Dedifferentiated amniotic fluid mesenchymal stem cell (primary cell): ENCODE measurements around the gene WDR38.
A peak's percentile ranks its signal among the peaks of the same experiment; 100 is the strongest.

Experiments used
- DNase-seq: peaks from one replicate; pipeline ENCODE4 v3.0.0-alpha.2; 2016; ENCODE audit errors: extremely low spot score

The WDR38 gene

DNA sequence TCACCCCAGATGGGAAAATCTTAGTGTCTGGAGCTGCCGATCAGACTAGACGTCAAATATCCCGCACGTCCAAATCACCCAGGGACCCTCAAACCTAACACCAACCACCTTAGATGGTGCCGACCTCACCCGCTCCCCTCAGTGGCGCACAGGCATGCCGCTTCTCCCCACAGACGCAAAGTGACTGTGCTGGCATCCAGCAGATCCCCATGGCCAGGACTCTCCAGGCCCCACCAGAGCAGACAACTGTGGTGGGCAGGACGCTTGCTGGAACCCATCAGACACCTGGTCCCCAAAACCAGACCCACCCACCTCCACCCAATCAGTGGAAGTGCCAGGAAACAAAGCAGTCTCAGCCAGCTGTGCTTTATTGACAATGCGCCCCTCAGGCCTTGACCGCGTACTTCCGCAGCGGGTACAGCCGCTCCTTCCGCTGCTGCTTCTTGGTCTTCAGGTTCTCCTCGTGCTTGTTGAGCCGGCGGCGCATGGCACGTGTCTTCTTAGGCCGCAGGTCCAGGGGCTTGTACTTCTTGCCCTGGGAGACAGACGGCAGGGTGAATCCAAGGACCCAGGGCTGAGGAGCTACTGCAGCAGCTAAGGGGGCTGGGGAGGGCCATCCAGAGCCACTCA lies 4.4 kb downstream of the WDR38 start:
- no peak for DNase-seq

DNA sequence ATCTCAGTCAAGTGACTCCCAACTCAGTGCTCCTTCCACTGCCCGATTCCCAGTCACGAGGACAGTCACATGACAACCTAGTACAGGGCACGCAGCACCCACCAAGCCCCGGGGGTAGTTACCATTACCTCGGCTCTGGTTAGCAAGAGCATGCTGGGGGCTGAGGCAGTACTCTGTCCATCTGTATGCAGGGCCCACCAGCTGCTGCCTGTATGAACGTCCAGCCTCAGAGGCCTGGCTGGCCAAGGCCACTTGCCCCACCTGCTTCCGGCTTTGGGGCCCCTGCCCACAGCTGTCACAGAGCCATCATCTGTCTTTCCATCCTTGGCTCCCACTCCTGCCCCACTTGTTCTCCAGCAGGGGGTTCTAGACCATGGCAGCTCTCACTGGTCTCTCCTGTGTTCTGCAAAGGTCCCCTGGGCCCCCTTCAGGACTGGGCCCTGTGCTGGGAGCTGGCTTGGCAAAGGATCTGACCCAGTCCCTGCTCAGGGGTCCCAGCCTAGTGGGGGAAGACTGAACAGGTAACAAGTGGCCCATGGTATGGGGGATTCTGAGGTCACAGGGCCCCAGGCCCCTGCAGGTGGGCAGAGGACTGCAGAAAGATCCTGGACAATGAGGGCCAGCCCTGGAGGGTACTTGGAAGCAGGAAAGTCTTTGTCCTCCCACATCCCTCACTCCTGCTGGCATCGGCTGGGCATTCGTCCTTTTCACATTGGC lies 5.2 kb downstream of the WDR38 start:
- DNase-seq: no peak

DNA sequence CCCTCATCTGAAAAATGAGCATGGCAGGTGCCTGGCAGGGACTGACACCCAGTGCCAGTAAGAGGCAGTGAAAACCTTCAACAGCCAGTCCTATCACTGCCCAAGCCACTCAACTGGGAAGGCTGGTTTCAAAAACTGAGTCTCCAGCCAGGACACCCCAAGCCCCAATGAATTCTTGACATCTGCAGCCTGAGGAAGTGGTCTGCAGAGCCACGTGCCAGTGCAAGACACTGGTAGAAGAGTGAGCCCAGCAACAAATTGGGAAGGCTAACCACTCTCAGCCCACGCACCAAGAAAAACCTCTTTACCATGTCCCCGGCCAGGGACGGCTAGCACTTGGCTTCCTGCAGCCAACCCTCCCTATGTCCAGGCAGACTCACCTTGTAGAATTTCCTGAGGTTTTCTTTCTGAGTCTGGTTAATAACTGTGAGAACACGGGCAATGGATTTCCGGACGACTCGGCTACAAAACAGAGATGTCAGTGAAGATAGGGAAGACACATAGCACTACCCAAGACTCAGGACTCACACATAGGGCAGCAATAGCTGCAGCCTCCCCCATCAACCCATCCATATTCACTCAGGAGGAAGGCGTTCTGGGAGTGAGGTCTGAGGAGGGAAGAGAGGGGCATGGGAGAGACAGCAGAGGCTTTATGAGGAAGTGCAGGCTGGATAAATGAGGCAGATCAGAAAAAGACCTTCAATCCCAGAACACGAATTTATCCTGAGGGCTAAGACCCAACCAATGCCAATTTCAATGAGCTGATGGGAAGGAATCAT lies 6.7 kb downstream of the WDR38 start:
- DNase-seq: no peak

DNA sequence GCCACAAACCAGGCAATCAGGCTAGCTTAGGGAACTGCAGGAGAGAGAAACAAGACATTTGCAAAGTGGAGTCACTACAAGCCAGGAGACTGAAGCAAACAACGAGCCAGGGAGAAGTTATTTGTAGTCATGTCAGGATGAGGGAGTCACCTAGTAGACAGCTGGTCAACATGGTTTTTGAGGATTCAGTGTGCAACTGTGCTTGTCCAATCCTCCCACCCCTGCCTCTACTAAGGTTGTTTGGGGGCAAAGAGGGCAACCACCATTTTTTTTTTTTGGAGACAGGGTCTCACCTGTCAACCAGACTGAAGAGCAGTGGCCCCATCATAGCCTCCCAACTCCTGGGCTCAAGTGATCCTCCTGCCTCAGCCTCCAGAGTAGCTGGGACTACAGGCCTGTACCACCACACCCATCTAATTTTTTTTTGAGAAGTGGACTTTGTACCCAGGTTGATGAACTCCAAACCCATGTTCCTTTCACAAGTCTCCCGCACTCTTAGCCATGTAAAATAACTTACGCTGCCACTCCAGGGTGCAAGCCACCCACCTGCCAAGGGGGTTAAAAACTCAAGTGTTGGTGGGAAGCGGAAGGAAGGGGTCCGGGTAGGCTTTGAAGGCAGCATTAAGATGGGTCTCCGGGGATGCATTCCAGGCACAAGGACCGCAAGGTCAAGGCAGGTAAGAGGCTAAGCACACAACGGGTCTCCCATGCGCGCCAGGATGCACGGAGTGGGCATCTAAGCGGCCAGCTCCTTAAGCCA lies 7.5 kb downstream of the WDR38 start:
- no peak for DNase-seq

DNA sequence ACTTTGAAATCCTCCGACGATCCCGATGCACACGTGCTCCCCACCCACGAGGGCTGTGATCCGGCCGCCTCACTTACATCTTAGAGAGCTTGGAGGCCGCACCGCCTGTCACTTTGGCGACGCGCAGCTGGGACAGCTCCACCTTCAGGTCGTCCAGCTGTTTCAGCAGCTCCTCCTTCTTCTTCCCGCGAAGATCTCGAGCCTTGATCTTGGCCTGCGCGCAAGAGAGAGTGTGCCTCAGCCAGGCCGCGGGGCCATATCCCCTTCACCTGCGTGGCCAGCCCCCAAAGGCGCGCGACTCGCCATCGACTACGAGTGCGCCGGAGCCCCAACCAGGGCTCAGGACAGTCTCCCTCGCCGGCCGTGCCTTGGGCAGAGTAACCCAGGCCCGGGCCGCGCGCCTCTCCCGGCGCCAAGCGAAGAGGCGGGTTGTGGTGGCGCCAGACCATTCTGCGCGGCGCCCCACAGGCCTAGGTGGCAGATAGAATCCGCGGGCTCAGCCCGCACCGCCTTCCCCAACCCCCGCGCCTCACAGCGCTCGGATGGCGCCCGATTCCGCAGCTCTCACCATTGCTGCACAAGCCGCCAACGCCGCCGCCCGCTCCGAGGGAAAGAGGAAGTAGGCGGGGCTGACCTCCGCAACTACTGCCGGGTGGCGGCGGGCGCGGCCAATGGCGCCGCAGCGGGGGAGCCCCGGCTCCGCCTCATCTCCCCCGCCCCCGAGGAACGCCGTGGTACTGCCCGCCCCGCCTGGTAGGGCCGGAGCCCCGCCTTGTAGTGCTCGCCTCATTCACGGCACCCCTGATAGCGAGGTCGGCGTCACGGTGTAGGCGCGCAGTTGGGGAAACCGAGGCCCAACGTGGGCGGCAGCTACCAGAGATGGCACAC lies 8.3 kb downstream of the WDR38 start, which contains the start of the genes ARPC5L and RPL35:
ARPC5L (plus strand) TSS at position 789 of the 888 bp plus-strand sequence. CDS start 7,161 bp downstream, outside the sequence.
RPL35 (minus strand) TSS at position 616 of the 888 bp plus-strand sequence; CDS start at position 571, 45 bp downstream.
- DNase-seq: peak; percentile 91

DNA sequence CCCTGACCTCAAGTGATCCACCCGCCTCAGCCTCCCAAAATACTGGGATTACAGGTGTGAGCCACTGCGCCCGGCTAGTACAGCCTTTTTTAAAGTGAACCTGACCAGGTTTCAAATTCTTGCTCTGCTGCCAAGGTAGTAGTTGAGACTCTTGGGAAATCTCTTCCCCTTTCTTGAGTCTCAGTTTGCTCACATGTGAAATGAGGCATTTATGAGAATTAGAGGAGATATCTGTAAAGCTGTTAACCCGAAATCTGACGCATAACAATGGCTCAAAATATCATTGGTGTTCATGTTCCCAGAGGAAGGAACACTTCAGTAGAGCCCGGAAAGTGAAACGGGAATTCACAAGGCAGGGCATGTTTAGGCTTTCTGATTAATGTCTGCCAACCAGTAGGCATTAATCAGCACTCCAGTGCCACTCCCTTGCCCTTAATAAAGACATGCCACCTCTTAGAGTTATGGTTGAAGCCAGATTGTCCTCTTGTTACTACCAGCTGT lies 10.2 kb downstream of the WDR38 start:
- DNase-seq: no peak

DNA sequence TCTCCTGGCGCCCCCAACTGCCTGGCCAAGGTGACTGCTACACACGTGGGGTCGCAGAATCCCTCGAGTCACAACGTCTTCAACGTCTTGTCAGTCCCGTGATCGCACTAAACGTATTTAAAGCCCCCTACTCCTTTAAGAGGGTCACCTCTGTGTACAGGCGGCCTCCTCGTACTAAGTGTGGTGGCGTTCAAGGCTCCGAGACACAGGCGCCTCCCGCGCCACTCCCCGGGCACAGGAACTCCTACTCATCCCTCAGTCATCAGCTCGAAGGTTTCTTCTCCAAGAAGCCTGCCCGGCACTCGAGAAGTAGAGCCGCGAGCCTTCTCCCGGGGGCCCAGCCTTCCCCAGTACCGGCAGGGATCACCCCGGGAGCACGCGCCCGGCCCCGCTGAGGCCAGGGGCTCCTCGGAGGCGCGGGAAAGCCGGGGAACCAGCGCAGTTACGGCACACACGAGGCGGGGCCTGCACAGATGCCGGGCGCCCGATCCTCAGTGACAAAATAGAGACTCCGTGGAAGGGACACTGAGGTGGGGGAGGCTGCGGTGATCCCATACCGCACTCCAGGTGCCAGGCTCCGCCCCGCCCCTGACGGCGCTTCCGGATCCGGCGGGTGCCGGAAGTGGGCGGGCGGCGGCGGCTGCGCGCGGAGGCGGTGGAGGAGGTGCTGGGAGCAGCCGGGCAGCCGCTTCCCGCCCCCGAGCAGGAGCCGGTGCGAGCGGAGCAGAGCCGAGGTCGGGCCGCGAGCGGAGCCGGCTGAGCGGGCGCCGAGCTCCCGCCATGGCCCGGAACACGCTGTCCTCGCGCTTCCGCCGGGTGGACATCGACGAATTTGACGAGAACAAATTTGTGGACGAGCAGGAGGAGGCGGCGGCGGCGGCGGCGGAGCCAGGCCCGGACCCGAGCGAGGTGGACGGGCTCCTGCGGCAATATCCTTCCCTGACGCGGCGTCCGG lies 15.5 kb downstream of the WDR38 start:
- peak; percentile 69 for DNase-seq

DNA sequence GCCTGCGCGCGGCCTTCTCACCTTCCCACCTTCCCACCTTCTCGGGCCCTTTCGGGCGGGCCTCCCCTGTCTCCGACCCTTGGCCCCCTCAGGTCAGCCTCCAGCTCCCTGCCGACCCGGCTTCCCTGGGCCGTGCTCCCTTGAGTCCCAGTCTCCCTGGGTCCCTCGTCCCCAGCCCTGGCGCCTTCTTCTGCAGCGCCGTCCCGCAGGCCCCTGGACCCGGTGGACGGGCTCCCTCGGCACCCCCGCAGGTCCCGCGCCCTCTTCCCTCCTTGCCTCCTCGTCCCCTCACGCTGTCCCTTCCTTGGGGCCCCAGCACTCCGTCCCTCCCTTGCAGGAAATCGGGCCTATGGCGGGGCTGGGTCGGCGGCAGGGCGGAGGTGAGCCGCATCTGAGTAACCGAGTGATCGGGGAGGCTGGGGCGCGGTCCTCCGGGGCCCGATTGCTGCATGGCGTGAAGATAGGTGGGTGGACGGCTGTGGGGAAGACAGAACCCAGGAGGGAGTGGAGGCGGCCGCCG lies 16.3 kb downstream of the WDR38 start:
- DNase-seq: peak; percentile 19

DNA sequence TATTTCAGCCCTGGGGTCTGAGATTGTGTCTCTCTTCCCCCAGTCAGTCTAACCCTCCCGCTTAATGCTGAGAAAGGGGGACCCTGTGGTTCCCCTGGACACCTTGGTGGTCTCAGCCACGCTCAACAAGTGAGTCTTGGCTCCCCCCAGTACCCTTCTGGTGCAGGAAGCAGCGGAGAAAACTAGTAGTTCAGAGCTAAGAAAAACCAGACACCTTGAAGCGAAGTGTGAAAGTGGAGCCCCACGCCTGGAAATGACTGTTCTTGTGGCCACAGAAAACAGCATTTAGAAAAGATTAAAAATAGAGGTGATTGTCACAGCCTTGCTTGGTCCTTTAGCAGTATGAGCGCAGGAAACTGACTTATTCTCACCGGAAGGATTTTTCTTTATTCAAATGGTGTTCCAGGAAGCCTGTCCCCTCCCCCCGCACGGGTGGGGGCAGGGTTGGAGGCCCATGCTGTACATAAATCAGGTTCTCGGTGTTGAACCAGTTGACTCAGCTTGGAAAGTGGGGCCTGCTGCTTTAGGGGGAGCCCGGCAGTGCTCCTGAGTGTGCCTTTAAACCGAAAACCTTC lies 16.8 kb downstream of the WDR38 start:
- no peak for DNase-seq

DNA sequence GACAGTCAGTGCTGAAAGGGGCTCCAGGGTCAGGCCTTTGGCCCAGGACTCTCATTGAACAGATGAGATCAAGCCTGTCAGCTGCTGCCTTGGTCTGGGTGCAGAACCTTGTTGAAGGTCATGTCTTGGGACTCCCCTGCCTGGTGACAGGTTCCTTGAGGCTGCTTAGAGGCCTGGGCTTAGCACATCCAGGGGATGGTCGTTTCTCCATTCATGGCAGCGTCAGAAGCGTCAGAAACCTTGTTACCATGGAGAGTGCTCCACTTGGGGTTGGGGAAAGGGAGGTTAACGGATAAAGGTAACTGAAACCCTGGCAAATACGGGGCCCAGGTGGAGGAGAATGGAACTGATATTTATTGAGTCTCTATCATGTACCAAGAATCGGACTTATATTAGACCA lies 17.5 kb downstream of the WDR38 start:
- DNase-seq: no peak

DNA sequence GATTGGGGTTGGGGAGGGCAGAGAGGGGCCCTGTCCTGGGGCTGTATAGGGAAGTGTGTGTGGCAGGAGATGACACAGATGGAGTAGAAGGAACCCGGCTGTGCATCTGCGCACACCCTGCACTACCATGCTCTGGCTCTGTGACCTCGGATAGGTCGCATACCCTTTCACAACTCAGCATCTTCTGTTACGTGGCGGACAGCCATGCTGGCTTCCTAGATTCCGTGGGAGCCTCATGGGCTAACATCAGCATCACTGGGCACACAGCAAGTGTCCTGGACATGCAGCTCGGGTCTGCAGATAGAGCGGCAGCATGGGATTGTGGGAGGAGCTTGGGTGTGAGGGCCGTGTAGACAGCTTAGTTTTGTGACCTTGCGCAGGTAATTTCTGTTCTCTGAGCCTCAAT lies 17.9 kb downstream of the WDR38 start:
- DNase-seq: no peak

DNA sequence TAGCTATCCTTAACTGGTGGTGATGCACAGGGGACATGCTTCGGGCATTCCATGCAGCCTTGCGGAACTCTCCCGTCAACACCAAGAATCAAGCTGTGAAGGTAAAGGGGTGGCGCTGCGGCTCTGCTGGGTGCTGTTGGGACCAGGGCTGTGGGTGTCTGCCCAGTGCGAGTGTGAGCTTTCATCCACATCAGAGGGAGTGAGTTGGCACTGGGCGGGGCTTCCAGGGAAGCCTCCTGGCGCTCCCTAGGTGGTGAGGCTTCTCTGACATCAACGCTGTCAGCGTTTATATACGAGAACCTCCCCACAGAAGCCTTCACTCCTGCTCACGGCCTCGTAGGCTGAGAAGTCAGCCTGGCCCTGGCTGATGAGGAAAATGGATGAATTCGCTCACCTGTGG lies 20.4 kb downstream of the WDR38 start:
- no peak for DNase-seq

DNA sequence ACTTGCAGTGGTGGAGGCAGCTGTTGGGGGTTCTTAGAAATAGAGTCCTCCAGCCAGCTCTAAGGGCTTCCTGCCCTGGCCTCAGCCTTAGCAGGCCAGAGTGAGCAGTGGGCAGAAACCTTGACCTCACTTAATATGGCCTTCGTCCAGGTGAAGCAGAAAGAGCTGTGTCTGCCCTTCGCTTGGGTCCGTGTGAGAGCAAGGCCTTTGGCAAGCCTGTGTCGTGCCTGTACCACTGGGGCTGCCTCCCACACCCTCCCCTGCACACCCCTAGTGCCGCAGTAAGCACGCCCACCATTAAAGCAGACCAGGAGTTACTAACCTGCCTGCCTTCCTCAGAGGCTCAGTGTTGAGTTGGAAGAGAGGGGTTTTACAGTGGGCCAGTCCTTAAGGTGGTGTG lies 22.2 kb downstream of the WDR38 start:
- no peak for DNase-seq

DNA sequence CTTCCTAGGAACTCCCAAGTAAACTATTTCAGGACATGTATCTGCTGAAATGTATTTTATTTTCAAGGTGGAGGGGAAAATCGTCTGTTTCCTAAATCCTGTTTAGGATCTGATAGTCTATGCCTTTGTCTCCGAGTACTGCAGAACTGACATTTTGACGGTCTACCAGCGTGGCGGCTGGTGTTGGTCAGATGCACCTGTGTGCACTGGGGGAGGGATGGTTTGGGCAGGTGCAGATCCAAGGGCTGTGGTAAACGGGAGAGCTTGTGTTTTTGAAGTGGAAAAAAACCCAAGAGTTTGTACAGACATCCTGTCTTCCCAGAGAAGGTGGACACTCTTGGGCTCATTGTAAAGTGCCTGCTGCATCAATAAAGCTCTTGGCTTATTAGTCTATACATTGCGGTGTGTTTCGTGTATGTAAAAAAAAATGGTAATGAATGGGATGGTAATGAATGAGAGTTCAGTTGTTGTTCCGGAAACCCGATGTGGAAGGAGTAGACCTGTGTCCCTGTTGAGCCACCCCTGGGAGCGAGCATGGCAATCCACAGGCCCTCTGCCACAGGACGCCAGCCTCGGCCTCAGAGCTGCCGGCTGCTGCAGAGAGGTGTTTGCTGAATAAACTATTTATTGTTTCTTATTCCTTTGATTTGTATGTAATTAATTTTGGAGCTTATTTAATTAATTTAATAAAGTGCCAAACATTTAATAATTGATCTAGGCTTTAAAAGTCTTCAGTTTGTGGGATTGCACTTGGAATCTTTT lies 23.9 kb downstream of the WDR38 start:
- DNase-seq: no peak

DNA sequence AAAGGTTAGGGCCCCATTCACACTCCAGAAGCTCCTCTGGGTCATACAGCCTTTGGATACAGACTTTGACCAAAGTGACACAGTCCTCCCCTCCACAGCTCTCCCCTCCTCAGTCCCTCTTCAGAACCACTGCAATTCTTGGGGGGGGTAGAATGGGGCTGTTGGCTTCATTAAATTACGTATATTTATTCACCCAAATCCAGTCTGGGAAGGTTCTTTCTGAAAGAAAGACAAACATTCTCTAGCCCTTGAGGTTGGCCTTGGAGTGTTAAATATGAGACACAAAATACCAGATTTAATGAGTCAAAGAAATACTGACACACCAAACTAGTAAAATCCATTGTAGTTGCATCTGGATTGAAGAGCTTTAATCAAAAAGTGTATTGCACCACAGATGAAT lies 24.8 kb downstream of the WDR38 start:
- DNase-seq: no peak

DNA sequence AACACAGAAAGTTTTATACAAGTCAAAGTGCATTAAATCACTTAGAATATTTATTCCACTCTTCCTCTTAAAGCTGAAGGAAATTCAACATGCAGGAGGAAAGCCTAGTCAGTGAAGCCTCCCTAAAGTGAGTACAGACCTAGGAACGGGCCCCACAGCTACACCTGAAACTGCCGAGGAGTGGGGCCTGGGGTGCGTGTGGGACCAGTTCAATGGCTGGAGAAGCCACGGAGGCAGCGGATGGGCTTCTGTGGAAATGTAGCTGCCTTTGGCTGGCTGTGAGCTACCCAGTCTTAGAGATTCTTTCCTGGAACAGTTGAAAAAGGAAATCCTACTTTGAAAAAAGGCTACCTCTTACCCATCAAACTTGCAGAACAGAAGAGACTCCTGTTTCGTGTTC lies 25.3 kb downstream of the WDR38 start:
- no peak for DNase-seq

DNA sequence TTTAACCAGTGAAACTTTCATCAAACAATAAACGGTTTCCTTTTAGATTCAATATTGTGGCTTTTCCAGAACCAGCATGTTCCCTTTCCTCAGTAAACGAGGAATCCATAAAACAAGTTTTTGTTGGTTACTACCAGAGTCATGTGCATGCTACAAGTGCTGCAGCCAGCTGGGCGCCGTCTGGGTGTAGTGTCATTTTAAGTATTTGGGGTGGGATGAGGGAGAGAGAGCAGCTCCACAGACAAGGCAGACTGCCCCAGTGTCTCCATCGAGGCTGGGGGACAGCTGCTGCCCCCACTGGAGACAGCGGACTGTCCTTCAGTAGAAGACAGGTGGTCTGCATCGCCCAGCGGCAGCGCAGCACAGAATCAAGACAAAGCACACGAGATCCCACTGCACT lies 26.0 kb downstream of the WDR38 start:
- DNase-seq: no peak

DNA sequence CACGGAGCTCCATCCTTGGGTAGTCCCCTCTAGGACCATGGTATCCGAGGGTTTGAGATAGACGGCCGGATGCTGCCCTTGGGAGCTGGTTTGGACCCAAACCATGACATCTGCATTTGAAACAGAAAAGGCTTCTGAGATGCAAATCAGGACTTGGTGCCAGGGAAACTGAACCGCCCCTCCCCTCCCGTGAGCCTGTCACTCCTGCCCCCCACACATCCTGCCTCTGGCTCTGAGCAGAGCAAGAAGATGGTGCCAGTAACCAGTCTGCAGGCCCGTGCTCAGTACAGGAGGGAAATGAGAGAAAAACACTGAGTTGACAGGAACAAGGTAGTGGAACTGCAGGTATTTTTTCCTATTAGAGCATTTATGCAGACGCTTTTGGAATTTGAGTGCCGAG lies 27.2 kb downstream of the WDR38 start:
- DNase-seq: no peak
